Measurements from ENCODE around the gene NOL9. TPM values are rescaled to one million over a fixed set of nuclear protein-coding genes. Genes with fewer than 3 reads are reported as not detected.
A peak's percentile ranks its signal among the peaks of the same experiment; 100 is the strongest.

NOL9 gene
- total and polyA plus RNA-seq, 4 donors = 13.2 to 26.2 (median 23.7) TPM

GRCh38 chr1:6591222-6591621 lies 36.9 kb upstream of the NOL9 start:
- H3K4me3 ChIP-seq (ENCODE audit: low read depth, low read length) = no peak overlapping the region
- H3K36me3 ChIP-seq (ENCODE audit: control insufficient read depth, insufficient read depth, low read length) = peaks cover 92% of the 10 kb centered on the region
- no peaks in the 10 kb centered on the region for H3K27me3 ChIP-seq (ENCODE audit: control insufficient read depth, insufficient read depth, low read length)
- H3K27ac ChIP-seq (ENCODE audit: low read depth, low read length) = no peak overlapping the region
- peaks cover 26% of the 10 kb centered on the region for H3K4me1 ChIP-seq (ENCODE audit: control insufficient read depth, insufficient read depth, low read length)
- H3K9me3 ChIP-seq (ENCODE audit: control insufficient read depth, insufficient read depth, low read length) = no peaks in the 10 kb centered on the region
- 94% methylated on average over 13 of the region's 13 CpGs for WGBS (ENCODE audit: insufficient coverage)
- no peak for DNase-seq (ENCODE audit: low read depth in 4 of 6, low spot score in 6 of 6)

- DNase-seq (ENCODE audit: low read depth in 4 of 6, low spot score in 6 of 6) = no peak
- Histone ChIP-seq H3K36me3 (ENCODE audit: control insufficient read depth, insufficient read depth, low read length) (peaks cover 94% of the 10 kb centered on the region), H3K27me3 (ENCODE audit: control insufficient read depth, insufficient read depth, low read length) (no peaks in the 10 kb centered on the region), H3K4me3 (ENCODE audit: low read depth, low read length) (no peak overlapping the region), H3K4me1 (ENCODE audit: control insufficient read depth, insufficient read depth, low read length) (peaks cover 27% of the 10 kb centered on the region), H3K9me3 (ENCODE audit: control insufficient read depth, insufficient read depth, low read length) (no peaks in the 10 kb centered on the region), H3K27ac (ENCODE audit: low read depth, low read length) (no peak overlapping the region)
- 96% methylated on average over 4 of the region's 7 CpGs for WGBS (ENCODE audit: insufficient coverage)
Observed at GRCh38 chr1:6590046-6590445, 35.7 kb upstream of the NOL9 start.

DNA sequence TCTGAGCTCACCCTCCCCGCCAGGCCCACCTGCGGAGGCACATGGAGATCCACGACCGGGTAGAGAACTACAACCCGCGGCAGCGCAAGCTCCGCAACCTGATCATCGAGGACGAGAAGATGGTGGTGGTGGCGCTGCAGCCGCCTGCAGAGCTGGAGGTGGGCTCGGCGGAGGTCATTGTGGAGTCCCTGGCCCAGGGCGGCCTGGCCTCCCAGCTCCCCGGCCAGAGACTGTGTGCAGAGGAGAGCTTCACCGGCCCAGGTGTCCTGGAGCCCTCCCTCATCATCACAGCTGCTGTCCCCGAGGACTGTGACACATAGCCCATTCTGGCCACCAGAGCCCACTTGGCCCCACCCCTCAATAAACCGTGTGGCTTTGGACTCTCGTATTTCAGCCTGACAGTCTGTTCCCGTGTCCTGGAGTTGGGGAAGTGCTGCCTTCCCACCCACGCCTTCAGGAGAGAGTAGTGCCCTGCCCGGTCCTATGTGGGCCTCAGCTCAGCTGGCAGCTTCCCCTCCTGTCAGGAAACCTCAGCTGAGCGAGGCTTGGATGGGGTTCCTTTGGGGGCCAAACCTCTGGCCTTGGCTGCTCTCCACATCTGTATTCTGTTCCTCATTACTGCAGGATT lies 34.7 kb upstream of the NOL9 start:
- Histone ChIP-seq H3K4me1 (ENCODE audit: control insufficient read depth, insufficient read depth, low read length) (peaks cover 27% of the 10 kb centered on the region), H3K27me3 (ENCODE audit: control insufficient read depth, insufficient read depth, low read length) (no peaks in the 10 kb centered on the region), H3K9me3 (ENCODE audit: control insufficient read depth, insufficient read depth, low read length) (no peaks in the 10 kb centered on the region), H3K4me3 (ENCODE audit: low read depth, low read length) (no peak overlapping the region), H3K27ac (ENCODE audit: low read depth, low read length) (no peak overlapping the region), H3K36me3 (ENCODE audit: control insufficient read depth, insufficient read depth, low read length) (peaks cover 90% of the 10 kb centered on the region)
- 82% methylated on average over 24 of the region's 24 CpGs for WGBS (ENCODE audit: insufficient coverage)
- no peak for DNase-seq (ENCODE audit: low read depth in 4 of 6, low spot score in 6 of 6)

DNA sequence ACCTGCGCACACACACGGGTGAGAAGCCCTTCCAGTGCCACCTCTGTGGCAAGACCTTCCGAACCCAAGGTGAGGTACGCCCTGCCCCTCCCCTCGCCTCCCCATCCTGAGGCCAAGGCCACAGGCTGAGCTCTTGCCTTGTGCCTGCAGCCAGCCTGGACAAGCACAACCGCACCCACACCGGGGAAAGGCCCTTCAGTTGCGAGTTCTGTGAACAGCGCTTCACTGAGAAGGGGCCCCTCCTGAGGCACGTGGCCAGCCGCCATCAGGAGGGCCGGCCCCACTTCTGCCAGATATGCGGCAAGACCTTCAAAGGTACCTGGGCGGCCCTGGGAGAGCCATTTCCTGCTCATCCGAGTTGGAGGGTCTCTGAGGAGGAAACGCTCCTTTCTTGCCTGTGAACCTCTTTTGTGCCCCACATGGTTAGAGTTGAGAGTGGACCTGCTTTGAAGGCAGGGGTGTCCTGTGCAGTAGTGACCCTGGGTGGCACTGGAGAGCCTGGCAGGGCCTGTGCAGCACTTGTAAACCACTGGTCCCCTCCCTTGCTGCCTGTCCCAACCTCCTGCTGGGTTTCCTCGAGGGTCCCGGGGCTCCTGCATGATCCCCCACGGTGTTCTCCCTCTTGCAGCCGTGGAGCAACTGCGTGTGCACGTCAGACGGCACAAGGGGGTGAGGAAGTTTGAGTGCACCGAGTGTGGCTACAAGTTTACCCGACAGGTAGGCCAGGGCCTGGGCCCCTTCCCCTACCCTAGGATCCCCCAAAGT lies 34.0 kb upstream of the NOL9 start:
- no peak for DNase-seq (ENCODE audit: low read depth in 4 of 6, low spot score in 6 of 6)
- Histone ChIP-seq H3K4me3 (ENCODE audit: low read depth, low read length) (no peak overlapping the region), H3K27me3 (ENCODE audit: control insufficient read depth, insufficient read depth, low read length) (no peaks in the 10 kb centered on the region), H3K27ac (ENCODE audit: low read depth, low read length) (no peak overlapping the region), H3K4me1 (ENCODE audit: control insufficient read depth, insufficient read depth, low read length) (peaks cover 27% of the 10 kb centered on the region), H3K9me3 (ENCODE audit: control insufficient read depth, insufficient read depth, low read length) (no peaks in the 10 kb centered on the region), H3K36me3 (ENCODE audit: control insufficient read depth, insufficient read depth, low read length) (peaks cover 85% of the 10 kb centered on the region)
- 91% methylated on average over 21 of the region's 25 CpGs for WGBS (ENCODE audit: insufficient coverage)

- Histone ChIP-seq H3K4me1 (ENCODE audit: control insufficient read depth, insufficient read depth, low read length) (peaks cover 27% of the 10 kb centered on the region), H3K4me3 (ENCODE audit: low read depth, low read length) (no peak overlapping the region), H3K27ac (ENCODE audit: low read depth, low read length) (no peak overlapping the region), H3K9me3 (ENCODE audit: control insufficient read depth, insufficient read depth, low read length) (no peaks in the 10 kb centered on the region), H3K27me3 (ENCODE audit: control insufficient read depth, insufficient read depth, low read length) (no peaks in the 10 kb centered on the region), H3K36me3 (ENCODE audit: control insufficient read depth, insufficient read depth, low read length) (peaks cover 82% of the 10 kb centered on the region)
- DNase-seq (ENCODE audit: low read depth in 4 of 6, low spot score in 6 of 6) = peak in 4 of 6 donors; percentile 51 to 83 (median 60)
- WGBS (ENCODE audit: insufficient coverage) = 41% methylated on average over 13 of the region's 13 CpGs
Observed at GRCh38 chr1:6587261-6588005, 33.1 kb upstream of the NOL9 start.

DNA sequence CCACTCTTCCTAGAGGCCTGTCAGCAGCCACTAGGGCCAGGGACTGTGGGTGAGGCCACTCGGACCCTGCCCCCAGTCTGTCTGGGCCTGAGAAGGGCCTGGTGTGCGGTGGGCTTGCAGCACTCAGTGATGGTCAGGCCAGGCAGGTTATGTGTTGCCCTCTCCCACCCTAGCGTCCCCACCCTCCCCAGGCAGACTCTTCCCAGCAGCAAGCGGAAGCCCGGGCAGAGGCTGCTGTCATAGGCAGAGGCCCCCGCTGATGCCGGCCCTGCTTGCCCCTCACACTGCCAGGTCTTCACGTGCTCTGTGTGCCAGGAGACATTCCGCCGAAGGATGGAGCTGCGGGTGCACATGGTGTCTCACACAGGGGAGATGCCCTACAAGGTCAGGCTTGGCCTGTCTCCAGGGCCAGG lies 32.1 kb upstream of the NOL9 start:
- no peak for DNase-seq (ENCODE audit: low read depth in 4 of 6, low spot score in 6 of 6)
- Histone ChIP-seq H3K9me3 (ENCODE audit: control insufficient read depth, insufficient read depth, low read length) (no peaks in the 10 kb centered on the region), H3K4me1 (ENCODE audit: control insufficient read depth, insufficient read depth, low read length) (peaks cover 32% of the 10 kb centered on the region), H3K4me3 (ENCODE audit: low read depth, low read length) (no peak overlapping the region), H3K27me3 (ENCODE audit: control insufficient read depth, insufficient read depth, low read length) (no peaks in the 10 kb centered on the region), H3K36me3 (ENCODE audit: control insufficient read depth, insufficient read depth, low read length) (peaks cover 82% of the 10 kb centered on the region), H3K27ac (ENCODE audit: low read depth, low read length) (no peak overlapping the region)
- WGBS (ENCODE audit: insufficient coverage) = 87% methylated on average over 11 of the region's 11 CpGs

DNA sequence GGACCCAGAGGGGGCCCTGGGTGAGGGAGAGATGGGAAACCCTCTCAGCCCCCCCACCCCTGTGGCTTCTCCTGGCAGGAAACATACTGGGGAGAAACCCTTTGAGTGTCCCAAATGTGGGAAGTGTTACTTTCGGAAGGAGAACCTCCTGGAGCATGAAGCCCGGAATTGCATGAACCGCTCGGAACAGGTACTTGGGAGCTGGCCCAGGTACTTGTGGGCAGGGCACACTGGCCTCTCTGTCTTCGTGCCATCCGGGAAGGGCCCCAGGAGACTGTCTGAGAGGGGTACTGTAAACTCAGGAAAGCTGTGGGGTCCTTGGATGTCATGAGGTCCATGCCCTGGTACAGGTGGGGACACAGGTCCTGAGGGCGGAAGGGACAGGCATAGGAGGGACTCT lies 31.5 kb upstream of the NOL9 start:
- Histone ChIP-seq H3K4me1 (ENCODE audit: control insufficient read depth, insufficient read depth, low read length) (peaks cover 36% of the 10 kb centered on the region), H3K27me3 (ENCODE audit: control insufficient read depth, insufficient read depth, low read length) (no peaks in the 10 kb centered on the region), H3K4me3 (ENCODE audit: low read depth, low read length) (no peak overlapping the region), H3K27ac (ENCODE audit: low read depth, low read length) (no peak overlapping the region), H3K9me3 (ENCODE audit: control insufficient read depth, insufficient read depth, low read length) (no peaks in the 10 kb centered on the region), H3K36me3 (ENCODE audit: control insufficient read depth, insufficient read depth, low read length) (peaks cover 81% of the 10 kb centered on the region)
- DNase-seq (ENCODE audit: low read depth in 4 of 6, low spot score in 6 of 6) = no peak
- WGBS (ENCODE audit: insufficient coverage) = 94% methylated on average over 6 of the region's 7 CpGs

- WGBS (ENCODE audit: insufficient coverage) = 87% methylated on average over 12 of the region's 12 CpGs
- Histone ChIP-seq H3K9me3 (ENCODE audit: control insufficient read depth, insufficient read depth, low read length) (no peaks in the 10 kb centered on the region), H3K27ac (ENCODE audit: low read depth, low read length) (no peak overlapping the region), H3K4me1 (ENCODE audit: control insufficient read depth, insufficient read depth, low read length) (peaks cover 43% of the 10 kb centered on the region), H3K36me3 (ENCODE audit: control insufficient read depth, insufficient read depth, low read length) (peaks cover 82% of the 10 kb centered on the region), H3K27me3 (ENCODE audit: control insufficient read depth, insufficient read depth, low read length) (no peaks in the 10 kb centered on the region), H3K4me3 (ENCODE audit: low read depth, low read length) (no peak overlapping the region)
- no peak for DNase-seq (ENCODE audit: low read depth in 4 of 6, low spot score in 6 of 6)
Observed at GRCh38 chr1:6585081-6585722, 30.9 kb upstream of the NOL9 start.
